Tibial nerve (tissue), 4 donors: ENCODE results near the gene SLC4A8. TPM values are rescaled to one million over a fixed set of nuclear protein-coding genes. Genes with fewer than 3 reads are reported as not detected.
A peak's percentile ranks its signal among the peaks of the same experiment; 100 is the strongest.

Experiments
- DNase-seq, 2 donors: peaks; one replicate each; pipeline ENCODE4 v3.0.0-alpha.2; 2019; ENCODE audit warnings: low spot score in 2 of 2
- H3K27ac ChIP-seq, 4 donors: fragments of 200-600 bp; sonication (generic) in 3 of 4; one replicate each; pipeline ENCODE4 v1.5.1; 2017 to 2019; ENCODE audit warnings: mild to moderate bottlenecking in 1 of 4
- H3K27me3 ChIP-seq, 2 donors: fragments of 200-600 bp; sonication (generic) in 1 of 2; one replicate each; pipeline versions ENCODE4 v1.5.1 to v1.6.0; 2017 to 2019
- H3K36me3 ChIP-seq, 3 donors: fragments of 200-600 bp; sonication (generic); one replicate each; pipeline ENCODE4 v1.5.1; 2018 to 2019
- H3K4me1 ChIP-seq, 4 donors: fragments of 200-600 bp; sonication (generic) in 3 of 4; one replicate each; pipeline ENCODE4 v1.5.1; 2017 to 2019
- H3K4me3 ChIP-seq, 4 donors: fragments of 200-600 bp; sonication (generic) in 3 of 4; one replicate each; pipeline ENCODE4 v1.5.1; 2017 to 2019; ENCODE audit warnings: mild to moderate bottlenecking in 1 of 4, moderate library complexity in 1 of 4
- H3K9me3 ChIP-seq, 4 donors: fragments of 200-600 bp; sonication (generic) in 3 of 4; one replicate each; pipeline ENCODE4 v1.5.1; 2017 to 2019
- EP300 ChIP-seq, 2 donors: sonication (generic); formaldehyde crosslinking; IDR thresholded peaks; one replicate each; pipeline ENCODE4 v1.6.1; 2017; ENCODE audit warnings: antibody characterized with exemption in 2 of 2, mild to moderate bottlenecking in 1 of 2
- POLR2A ChIP-seq, 2 donors: fragments of 450-650 bp; IDR thresholded peaks; one replicate each; pipeline ENCODE4 v1.6.1; 2017; ENCODE audit warnings: antibody characterized with exemption in 2 of 2, mild to moderate bottlenecking in 2 of 2, moderate library complexity in 2 of 2
- WGBS, 2 donors: methylation state at CpG; one replicate each; pipeline ENCODE4 v1.1.5; 2018; 5-methylcytosine and 5-hydroxymethylcytosine counted together
- total RNA-seq, 4 donors: library from RNA; depleted of rRNA; stranded (reverse); fragments of >200 nt; gene quantifications; one replicate each; pipeline ENCODE4 v1.1.0, GENCODE V29; 2016
- TF ChIP-seq, protein P1 (sequence below), 5 experiments: fragments of 200-600 bp in 3 of 5; fragments of 450-650 bp in 2 of 5; sonication (generic) in 3 of 5; IDR thresholded peaks; one replicate each; pipeline ENCODE4 v1.5.1; 2016 to 2019; ENCODE audit warnings: antibody characterized with exemption in 5 of 5, mild to moderate bottlenecking in 3 of 5, moderate library complexity in 2 of 5

Gene SLC4A8
- total RNA-seq, 4 donors from 2014 or later = 0.59 to 5.7 (median 1.5) TPM

DNA sequence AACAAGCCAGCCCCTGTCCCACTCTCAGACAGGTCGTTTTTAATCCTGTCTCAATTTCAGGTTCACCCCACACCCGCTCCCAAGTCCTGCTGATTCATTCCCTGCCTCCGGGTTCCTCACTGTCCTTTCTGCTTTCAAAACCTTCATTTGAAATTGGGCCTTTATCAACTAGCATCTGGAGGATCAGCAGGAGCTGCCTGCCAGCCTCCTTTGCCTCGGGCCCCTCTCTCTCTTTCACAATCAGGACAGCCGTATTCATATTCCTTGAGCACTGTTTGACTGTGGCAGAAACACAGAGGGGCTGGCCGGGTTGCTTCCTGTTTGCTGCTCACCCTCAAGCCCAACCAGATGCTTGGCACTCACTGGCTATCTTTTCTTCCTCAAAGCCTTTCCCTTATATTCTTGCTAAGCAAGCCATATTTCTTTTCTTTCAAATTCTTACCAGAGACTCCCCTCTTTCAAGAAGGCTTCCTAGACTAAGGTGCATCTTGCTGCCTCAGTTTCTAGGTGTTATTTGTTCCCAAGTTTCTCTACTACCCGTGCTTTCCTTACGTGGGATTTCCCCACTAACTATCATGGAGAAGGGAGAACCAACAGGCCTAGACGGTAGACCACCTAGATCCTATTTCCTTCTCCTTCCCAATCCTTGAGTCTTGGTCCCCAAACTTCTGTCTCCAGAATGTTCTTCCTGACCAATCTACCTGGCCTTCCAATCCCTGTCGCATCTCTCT, 36.4 kb upstream of the SLC4A8 start:
- Histone ChIP-seq H3K27me3 (peaks cover 0 to 28% of the 10 kb centered on the region in 2 donors), H3K4me3 (no peak overlapping the region), H3K4me1 (peaks cover 0 to 11% (median 10%) of the 10 kb centered on the region in 4 donors), H3K27ac (no peak overlapping the region), H3K9me3 (no peaks in the 10 kb centered on the region), H3K36me3 (no peaks in the 10 kb centered on the region)
- no peak for DNase-seq
- 58 to 59% methylated on average over 10 of the region's 10 CpGs for WGBS, 2 donors
- TF ChIP-seq EP300 (IDR thresholded peaks at IDR 0.05) (no peak), POLR2A (IDR thresholded peaks at IDR 0.05) (no peak)
- TF ChIP-seq, protein P1, sequence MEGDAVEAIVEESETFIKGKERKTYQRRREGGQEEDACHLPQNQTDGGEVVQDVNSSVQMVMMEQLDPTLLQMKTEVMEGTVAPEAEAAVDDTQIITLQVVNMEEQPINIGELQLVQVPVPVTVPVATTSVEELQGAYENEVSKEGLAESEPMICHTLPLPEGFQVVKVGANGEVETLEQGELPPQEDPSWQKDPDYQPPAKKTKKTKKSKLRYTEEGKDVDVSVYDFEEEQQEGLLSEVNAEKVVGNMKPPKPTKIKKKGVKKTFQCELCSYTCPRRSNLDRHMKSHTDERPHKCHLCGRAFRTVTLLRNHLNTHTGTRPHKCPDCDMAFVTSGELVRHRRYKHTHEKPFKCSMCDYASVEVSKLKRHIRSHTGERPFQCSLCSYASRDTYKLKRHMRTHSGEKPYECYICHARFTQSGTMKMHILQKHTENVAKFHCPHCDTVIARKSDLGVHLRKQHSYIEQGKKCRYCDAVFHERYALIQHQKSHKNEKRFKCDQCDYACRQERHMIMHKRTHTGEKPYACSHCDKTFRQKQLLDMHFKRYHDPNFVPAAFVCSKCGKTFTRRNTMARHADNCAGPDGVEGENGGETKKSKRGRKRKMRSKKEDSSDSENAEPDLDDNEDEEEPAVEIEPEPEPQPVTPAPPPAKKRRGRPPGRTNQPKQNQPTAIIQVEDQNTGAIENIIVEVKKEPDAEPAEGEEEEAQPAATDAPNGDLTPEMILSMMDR (IDR thresholded peaks at IDR 0.05) = no peak

DNA sequence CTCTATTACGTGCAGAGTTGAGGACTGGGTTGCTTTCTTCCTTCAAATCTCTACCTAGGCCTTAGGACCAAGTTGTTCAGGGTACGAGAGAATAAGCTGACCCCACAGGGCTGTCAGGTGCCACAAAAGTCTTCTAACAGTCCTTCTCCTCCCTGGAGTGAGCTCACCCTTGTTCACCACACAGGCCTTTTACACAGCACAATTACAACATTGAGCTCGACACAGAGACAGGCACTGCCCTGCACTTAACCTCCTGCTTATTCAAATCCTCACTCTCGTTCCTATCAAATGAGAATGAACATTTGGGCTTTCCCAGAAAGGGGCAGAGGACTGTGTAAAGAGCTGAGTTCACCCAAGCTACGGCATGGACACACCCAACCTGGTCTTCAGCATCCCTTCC, 35.8 kb upstream of the SLC4A8 start:
- WGBS, 2 donors = 72 to 75% methylated on average over 5 of the region's 5 CpGs
- H3K27ac ChIP-seq = no peak overlapping the region
- H3K9me3 ChIP-seq = no peaks in the 10 kb centered on the region
- peaks cover 0 to 34% of the 10 kb centered on the region in 2 donors for H3K27me3 ChIP-seq
- H3K4me3 ChIP-seq = no peak overlapping the region
- peaks cover 0 to 11% (median 10%) of the 10 kb centered on the region in 4 donors for H3K4me1 ChIP-seq
- no peak for DNase-seq
- TF ChIP-seq, protein P1 (IDR thresholded peaks at IDR 0.05) = no peak
- no peak for TF ChIP-seq EP300 (IDR thresholded peaks at IDR 0.05)
- TF ChIP-seq POLR2A (IDR thresholded peaks at IDR 0.05) = no peak
- no peaks in the 10 kb centered on the region for H3K36me3 ChIP-seq

DNA sequence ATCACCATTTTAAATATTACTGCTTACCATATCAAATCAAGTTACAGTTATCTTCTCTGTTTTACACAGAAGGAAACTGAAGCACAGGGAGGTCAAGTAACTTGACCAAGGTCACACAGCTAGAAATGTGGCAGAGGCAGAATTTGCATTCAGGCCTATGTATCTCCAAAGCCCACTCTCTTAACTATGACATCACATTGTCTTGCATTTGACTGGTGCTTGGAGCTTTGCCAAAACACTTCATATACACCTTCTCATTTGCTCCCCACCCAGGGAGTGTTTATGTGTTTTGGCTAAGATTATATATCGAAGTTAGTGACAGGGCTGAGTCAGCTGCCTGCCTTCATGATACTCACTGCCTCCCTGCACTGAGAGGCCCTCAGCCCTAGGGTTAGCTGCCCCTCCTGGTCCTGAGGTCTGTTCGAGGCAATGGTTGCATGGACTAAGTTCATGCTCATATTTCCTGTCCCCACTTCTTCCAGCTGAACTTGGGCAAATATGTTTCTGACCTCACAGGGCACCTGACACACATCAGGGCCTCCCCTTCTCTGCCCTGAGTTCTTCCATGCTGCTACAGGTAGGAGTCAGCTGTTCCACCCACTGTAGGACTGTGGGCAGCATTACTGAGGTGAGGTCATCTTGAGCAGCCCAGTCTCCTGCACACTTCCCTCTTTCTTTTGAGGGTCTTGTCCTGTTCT, 35.2 kb upstream of the SLC4A8 start:
- TF ChIP-seq POLR2A (IDR thresholded peaks at IDR 0.05) (no peak), EP300 (IDR thresholded peaks at IDR 0.05) (no peak)
- TF ChIP-seq, protein P1 (IDR thresholded peaks at IDR 0.05) = no peak
- peaks cover 0 to 40% of the 10 kb centered on the region in 2 donors for H3K27me3 ChIP-seq
- no peak for DNase-seq
- 76 to 85% methylated on average over 2 of the region's 2 CpGs for WGBS, 2 donors
- H3K9me3 ChIP-seq = no peaks in the 10 kb centered on the region
- H3K36me3 ChIP-seq = no peaks in the 10 kb centered on the region
- no peak overlapping the region for H3K4me3 ChIP-seq
- H3K27ac ChIP-seq = no peak overlapping the region
- H3K4me1 ChIP-seq = peaks cover 0 to 11% (median 10%) of the 10 kb centered on the region in 4 donors

DNA sequence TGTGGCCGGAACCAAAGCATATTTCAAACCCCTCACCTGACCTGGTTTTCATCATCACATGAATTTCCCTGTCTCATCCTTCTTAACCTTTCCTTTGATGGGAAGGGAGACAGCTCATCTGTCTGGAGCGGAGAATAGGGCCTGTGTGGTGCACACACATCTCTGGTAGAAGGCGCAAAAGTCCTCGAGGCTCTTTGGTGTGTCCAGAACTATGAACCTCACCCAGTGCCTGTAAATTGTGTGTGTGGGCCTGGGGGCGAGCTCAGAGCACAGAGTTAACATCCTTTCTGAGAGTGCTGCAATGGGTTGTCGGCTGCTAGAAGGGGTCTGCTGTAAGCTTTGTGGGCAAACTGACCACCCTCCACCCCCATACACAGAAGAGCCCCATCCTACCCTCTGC, 34.2 kb upstream of the SLC4A8 start:
- Histone ChIP-seq H3K27me3 (peaks cover 0 to 40% of the 10 kb centered on the region in 2 donors), H3K9me3 (no peaks in the 10 kb centered on the region), H3K27ac (no peak overlapping the region), H3K4me3 (no peak overlapping the region), H3K36me3 (no peaks in the 10 kb centered on the region), H3K4me1 (peaks cover 0 to 11% (median 10%) of the 10 kb centered on the region in 4 donors)
- 91% methylated on average over 6 of the region's 6 CpGs for WGBS, 2 donors
- no peak for TF ChIP-seq POLR2A (IDR thresholded peaks at IDR 0.05)
- TF ChIP-seq, protein P1 (IDR thresholded peaks at IDR 0.05) = no peak
- TF ChIP-seq EP300 (IDR thresholded peaks at IDR 0.05) = no peak
- DNase-seq = no peak

DNA sequence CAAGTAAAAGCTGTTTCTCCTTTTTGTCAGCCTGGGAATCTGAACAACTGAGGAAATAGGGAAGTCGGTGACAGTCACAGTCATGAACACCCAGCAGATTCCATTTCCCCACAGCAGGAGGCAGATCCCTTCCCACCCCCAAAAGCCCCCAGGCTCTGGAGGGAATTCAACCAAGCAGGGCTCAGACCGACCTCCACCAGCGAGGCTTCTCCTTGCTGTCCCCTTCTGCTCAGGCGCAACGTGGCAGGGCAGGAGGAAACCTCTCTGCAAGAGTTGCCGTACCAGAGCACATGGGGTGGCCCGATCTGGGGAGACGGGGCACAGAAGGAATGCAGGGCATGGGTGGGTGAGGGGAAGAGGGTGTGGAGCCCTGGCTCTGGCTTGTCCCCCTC, 33.7 kb upstream of the SLC4A8 start:
- peak overlapping the region; percentile 5 to 38 (median 28) for H3K27ac ChIP-seq
- WGBS, 2 donors = 33 to 44% methylated on average over 8 of the region's 8 CpGs
- no peaks in the 10 kb centered on the region for H3K9me3 ChIP-seq
- H3K4me1 ChIP-seq = peaks cover 0 to 11% (median 10%) of the 10 kb centered on the region in 4 donors
- H3K27me3 ChIP-seq = peaks cover 0 to 40% of the 10 kb centered on the region in 2 donors
- peak overlapping the region; percentile 32 to 54 (median 50) for H3K4me3 ChIP-seq
- TF ChIP-seq EP300 (IDR thresholded peaks at IDR 0.05) = no peak
- no peak for TF ChIP-seq POLR2A (IDR thresholded peaks at IDR 0.05)
- TF ChIP-seq, protein P1 (IDR thresholded peaks at IDR 0.05) = no peak
- no peak for DNase-seq
- no peaks in the 10 kb centered on the region for H3K36me3 ChIP-seq
